Hepatocyte (in vitro differentiated cells): ENCODE data around the gene UBE2J2.

ENCODE experiments used
- CTCF ChIP-seq: fragments of 200-600 bp; sonication (generic); IDR thresholded peaks from 2 replicates; pipeline ENCODE4 v1.5.1; 2016; ENCODE audit warnings: antibody characterized with exemption, mild to moderate bottlenecking; ENCODE audit not compliant: poor library complexity
- EZH2 ChIP-seq: fragments of 200-600 bp; sonication (generic); IDR thresholded peaks from 2 replicates; pipeline ENCODE4 v1.6.1; 2016; ENCODE audit warnings: antibody characterized with exemption, mild to moderate bottlenecking, borderline replicate concordance
- EZH2phosphoT487 ChIP-seq: fragments of 200-600 bp; sonication (generic); IDR thresholded peaks from one replicate; pipeline ENCODE4 v1.6.1; 2018; ENCODE audit warnings: antibody characterized with exemption, mild to moderate bottlenecking, low read depth, moderate library complexity; ENCODE audit not compliant: unreplicated experiment, severe bottlenecking

GRCh38 chr1:1322418-1322817, 48.8 kb upstream of the UBE2J2 start:
- TF ChIP-seq CTCF: no peak
- TF ChIP-seq EZH2: no peak
- TF ChIP-seq EZH2phosphoT487: no peak
